ENCODE measurements around the gene SPOCK2.
A peak's percentile ranks its signal among the peaks of the same experiment; 100 is the strongest.
"Not testable (repeated sequence)": the region's sequence is repeated elsewhere in the genome, so short reads cannot be mapped to it uniquely, and the experiment has no call there.

SPOCK2 gene

GRCh38 chr10:72056113-72056512, 32.2 kb downstream of the SPOCK2 start:
- DNase-seq (ENCODE audit: low spot score), result no peak

- no peak for DNase-seq (ENCODE audit: low spot score)
Observed at GRCh38 chr10:72053690-72054089, 34.7 kb downstream of the SPOCK2 start.

GRCh38 chr10:72050873-72051272, 37.5 kb downstream of the SPOCK2 start:
- DNase-seq (ENCODE audit: low spot score), result no peak

GRCh38 chr10:72049969-72050781, 38.2 kb downstream of the SPOCK2 start:
- no peak for DNase-seq (ENCODE audit: low spot score)

- DNase-seq (ENCODE audit: low spot score), result no peak
Observed at GRCh38 chr10:72049472-72049871, 38.9 kb downstream of the SPOCK2 start.

- peak; percentile 92 for DNase-seq (ENCODE audit: low spot score)
Observed at GRCh38 chr10:72048450-72049124, 39.8 kb downstream of the SPOCK2 start.

GRCh38 chr10:72045586-72045985, 42.8 kb downstream of the SPOCK2 start:
- DNase-seq (ENCODE audit: low spot score), result no peak

GRCh38 chr10:72044417-72045041, 43.8 kb downstream of the SPOCK2 start:
- peak; percentile 6 for DNase-seq (ENCODE audit: low spot score)

- no peak for DNase-seq (ENCODE audit: low spot score)
Observed at GRCh38 chr10:72043016-72043834, 45.1 kb downstream of the SPOCK2 start.

- DNase-seq (ENCODE audit: low spot score), result no peak
Observed at GRCh38 chr10:72041491-72041890, 46.9 kb downstream of the SPOCK2 start.

GRCh38 chr10:72039377-72039776, 49.0 kb downstream of the SPOCK2 start:
- no peak for DNase-seq (ENCODE audit: low spot score)

GRCh38 chr10:72038458-72039001, 49.8 kb downstream of the SPOCK2 start:
- no peak for DNase-seq (ENCODE audit: low spot score)

GRCh38 chr10:72037811-72038210, 50.5 kb downstream of the SPOCK2 start:
- DNase-seq (ENCODE audit: low spot score), result no peak

GRCh38 chr10:72037266-72037665, 51.1 kb downstream of the SPOCK2 start:
- no peak for DNase-seq (ENCODE audit: low spot score)

- DNase-seq (ENCODE audit: low spot score), result no peak
Observed at GRCh38 chr10:72035252-72035887, 53.0 kb downstream of the SPOCK2 start.

GRCh38 chr10:72034761-72035160, 53.6 kb downstream of the SPOCK2 start:
- no peak for DNase-seq (ENCODE audit: low spot score)

GRCh38 chr10:72034040-72034499, 54.3 kb downstream of the SPOCK2 start:
- no peak for DNase-seq (ENCODE audit: low spot score)

GRCh38 chr10:72032409-72033162, 55.8 kb downstream of the SPOCK2 start:
- not testable (repeated sequence) for DNase-seq (ENCODE audit: low spot score)

- DNase-seq (ENCODE audit: low spot score), result no peak
Observed at GRCh38 chr10:72031706-72032105, 56.6 kb downstream of the SPOCK2 start.

GRCh38 chr10:72030762-72031543, 57.4 kb downstream of the SPOCK2 start:
- no peak for DNase-seq (ENCODE audit: low spot score)

Data from kidney capillary endothelial cell (primary cell).